Stimulated activated CD8-positive, alpha-beta memory T cell treated with anti-CD3 and anti-CD28 coated beads, Interleukin-12 subunit alpha, Interleukin-12 subunit beta, amount 100 ng/mL, for 4 hours (primary cell): ENCODE results near the gene PTPN22.

Experiments
- DNase-seq: peaks from one replicate; pipeline ENCODE4 v3.0.0-alpha.2; 2020; ENCODE audit warnings: low read depth

Gene PTPN22

DNA sequence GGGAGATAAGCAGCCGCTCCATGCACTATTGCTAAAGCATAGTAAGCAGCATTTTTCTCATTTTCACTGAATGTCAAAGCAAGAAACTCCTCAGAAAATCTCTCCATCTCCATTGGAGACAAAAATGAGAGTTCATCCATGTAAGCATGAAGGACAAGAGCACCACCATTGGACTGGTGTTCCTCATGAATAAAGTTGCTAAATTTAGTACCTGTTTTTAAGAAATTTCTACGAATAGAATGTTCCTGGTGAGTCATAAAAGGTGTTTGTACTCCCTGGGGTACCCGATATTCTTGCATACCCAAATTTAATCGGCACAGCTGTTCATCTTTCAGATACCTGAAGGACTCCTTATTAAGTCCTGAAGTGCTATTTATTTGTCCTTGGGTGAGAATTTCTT lies 74.0 kb downstream of the PTPN22 start:
- DNase-seq, result no peak

DNA sequence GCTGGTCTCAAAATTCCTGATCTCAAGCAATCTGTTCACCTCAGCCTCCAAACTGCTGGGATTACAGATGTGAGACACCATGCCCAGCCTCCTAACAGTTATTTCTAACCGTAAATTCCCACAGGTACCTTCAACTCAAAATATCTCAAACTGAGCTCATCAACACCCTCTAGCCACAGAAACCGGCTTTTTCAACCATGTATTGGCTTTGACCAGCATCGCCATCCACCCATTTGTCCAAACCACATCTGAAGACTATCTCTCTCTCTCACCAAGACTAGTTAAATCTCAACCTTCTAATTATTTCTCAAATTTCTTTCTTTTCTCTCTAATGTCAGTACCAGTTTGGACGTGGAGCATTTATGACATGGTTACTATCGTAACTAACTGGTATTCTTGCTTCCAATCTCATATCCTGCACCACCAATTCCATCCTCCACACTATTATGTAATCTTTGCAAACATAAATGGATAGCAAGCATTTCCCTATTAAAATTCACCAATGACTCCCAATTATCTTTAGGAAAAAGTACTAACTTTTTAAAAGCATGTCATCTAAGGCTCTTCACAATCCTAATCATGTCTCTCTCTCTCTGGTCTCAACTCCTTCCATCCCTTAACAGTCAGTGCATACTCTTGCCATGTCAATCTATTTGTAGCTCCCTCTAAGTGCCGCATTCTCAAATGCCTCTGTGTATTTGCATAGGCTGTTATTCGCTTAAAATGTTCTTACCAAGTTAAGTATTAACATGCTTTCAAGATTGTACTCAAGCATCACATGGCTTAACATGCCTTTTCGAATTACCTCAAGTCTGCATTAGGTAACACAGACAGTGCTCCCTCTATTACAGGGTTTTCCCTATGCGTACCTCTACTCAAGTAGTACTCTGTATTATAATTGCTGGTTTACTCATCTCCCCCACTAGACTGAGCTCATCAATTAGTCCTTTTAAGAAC lies 77.4 kb downstream of the PTPN22 start:
- no peak for DNase-seq

DNA sequence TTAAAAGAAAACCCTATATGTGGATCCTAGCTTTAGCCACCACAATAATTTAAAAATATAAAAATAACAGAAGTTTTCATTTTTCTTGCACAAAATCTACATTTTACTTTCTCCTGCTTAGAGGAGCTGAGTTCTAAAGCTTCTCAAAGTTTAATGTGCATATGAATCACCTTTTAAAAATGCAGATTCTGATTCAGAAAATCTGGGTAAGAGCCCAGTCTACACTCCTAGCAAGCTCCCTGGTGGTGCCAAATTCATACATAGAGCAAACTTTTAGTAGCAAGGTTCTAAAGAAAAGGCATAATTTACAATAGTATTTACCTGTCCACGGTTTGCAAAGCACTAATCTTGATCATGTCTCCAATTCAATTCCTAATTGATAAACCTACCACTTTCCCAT lies 78.5 kb downstream of the PTPN22 start:
- DNase-seq, result no peak

- no peak for DNase-seq
Measured at GRCh38 chr1:113792471-113792870, 79.0 kb downstream of the PTPN22 start.

GRCh38 chr1:113788802-113789201 lies 82.7 kb downstream of the PTPN22 start:
- DNase-seq, result no peak

DNA sequence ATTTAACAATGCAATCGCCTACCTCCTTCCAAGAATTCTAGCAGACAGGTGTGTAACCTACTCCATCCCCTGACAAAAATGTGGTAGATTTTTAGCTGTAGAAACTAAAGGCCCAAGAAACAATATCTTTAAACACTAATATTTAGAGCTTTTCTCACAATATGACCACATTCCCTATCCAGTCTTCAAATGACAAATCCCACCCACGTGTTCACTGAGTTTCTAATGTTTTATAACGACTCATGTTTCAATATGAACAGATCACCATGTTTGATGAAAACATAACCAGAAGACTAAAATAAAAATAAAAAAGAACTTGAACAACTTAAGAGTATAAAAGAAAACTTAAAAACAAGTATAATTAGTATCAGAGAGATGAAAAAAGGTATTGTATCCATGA lies 83.8 kb downstream of the PTPN22 start:
- DNase-seq, result no peak

DNA sequence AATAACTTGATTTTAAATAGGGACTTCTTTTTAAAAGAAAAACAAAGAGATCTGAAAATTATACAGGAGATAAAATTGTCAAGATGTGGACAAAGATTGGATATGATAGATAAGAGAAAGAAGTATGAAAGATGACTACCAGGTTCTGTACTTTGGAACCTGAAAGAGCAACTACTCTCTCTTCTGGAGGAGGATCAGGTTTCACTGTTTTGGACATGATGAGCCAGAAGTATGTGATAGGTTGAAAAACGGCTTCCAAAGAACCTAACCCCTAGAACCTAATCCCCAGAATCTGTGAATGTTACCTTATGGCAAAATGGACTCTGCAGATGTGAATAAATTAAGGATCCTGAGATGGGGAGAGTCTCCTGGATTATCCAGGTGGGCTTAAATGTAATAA lies 85.4 kb downstream of the PTPN22 start:
- DNase-seq, result no peak

DNA sequence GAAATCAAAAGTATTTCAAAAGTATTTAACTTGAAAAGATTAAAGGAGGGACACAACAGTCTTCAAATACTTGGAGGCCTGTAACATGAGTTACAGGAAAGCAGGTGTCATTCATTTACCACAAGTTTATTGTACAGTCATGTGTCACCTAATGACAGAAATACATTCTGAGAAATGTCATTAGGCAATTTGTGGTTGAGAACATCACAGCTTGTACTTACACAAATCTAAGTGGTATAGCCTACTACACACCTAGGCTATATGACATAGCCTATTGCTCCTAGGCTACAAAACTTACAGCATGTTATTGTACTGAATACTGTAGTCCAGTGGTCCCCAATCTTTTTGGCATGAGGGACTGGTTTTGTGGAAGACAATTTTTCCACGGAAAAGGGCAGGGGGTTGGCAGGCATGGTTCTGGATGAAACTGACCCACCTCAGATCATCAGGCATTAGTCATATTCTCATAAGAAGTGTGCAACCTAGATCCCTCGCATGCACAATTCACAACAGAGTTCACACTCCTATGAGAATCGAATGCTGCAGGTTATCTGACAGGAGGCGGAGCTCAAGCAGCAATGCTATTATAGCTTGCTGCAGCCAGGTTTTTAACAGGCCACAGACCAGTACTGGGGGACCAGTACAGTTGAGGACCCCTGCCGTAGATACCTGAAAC lies 87.3 kb downstream of the PTPN22 start:
- no peak for DNase-seq

DNA sequence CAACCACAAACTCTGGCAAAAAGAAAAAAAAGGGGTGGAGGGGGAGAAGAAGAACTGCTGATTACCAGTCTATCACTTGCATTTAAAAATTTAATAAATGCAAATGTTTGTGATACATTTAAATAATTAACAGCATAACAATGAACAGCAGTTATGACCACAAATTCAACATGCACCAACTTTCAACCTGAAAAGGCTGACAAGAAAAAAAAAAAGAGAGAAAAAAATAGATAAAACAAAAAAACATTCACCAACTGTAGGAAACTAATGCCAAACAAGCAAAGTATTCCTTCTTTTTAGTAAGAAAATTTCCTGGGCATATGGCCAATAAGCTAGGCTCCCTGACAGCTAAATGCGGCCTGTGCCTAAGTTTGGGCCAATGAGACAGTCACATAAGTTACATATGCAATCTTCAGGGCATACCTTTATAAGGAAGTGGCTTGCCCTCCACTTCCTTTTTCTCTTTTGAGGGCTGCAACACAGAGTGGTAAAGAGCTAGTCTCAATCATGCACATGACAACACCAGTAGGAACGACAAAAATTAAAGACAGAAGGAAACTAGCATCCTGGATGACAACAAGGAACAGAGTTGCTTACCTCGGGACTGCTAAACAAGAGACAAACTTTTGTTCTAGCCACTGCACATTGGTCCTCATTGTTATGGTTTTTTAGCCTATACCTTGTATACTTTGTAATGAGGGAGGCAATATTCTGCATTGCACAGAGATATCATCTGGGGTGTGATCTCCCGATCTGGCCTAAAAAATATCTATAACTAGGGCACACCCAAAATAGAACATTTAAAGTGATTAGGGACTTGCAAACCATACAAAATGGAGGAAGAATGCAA lies 88.0 kb downstream of the PTPN22 start:
- DNase-seq, result no peak

GRCh38 chr1:113782406-113782805 lies 89.1 kb downstream of the PTPN22 start:
- DNase-seq, result no peak

- DNase-seq, result no peak
Measured at GRCh38 chr1:113780374-113781146, 91.0 kb downstream of the PTPN22 start.

- no peak for DNase-seq
Measured at GRCh38 chr1:113779542-113779941, 92.0 kb downstream of the PTPN22 start.

DNA sequence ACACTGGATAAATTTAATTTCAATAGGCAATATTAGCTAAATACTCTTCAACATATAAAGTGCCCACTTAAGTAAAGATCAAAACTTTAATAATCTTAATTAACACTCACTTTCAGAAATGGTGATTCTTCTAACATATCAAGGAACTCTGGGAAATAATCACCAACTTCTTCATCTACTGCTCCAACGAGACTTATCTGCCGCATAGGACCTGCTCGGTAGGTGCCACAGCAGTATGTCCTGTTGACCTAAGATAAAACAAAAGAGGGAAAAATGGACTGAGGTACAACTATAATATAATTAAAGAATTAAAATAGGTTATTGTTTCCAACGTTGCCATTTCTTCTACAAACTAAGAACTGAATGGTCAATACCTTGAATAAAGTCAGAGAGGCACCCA lies 94.0 kb downstream of the PTPN22 start:
- no peak for DNase-seq

GRCh38 chr1:113770031-113770430 lies 101.5 kb downstream of the PTPN22 start:
- DNase-seq, result no peak

DNA sequence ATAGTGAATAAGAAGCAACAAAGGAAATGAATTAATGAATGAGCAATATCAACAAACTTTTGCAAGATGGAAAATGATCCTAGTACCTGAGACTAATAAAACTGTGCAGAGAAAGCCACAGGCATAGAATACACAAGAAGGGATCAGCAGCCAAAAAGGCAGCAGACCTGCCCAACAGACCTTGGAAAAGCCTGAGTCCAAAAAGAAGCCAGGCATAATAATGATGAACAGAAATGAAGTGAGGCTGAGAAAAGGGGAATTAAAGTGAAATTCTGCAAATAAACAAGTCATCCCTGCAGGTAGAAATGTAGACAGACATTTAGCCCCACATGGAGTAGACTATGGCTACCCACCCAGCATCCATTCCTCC lies 101.9 kb downstream of the PTPN22 start:
- no peak for DNase-seq

DNA sequence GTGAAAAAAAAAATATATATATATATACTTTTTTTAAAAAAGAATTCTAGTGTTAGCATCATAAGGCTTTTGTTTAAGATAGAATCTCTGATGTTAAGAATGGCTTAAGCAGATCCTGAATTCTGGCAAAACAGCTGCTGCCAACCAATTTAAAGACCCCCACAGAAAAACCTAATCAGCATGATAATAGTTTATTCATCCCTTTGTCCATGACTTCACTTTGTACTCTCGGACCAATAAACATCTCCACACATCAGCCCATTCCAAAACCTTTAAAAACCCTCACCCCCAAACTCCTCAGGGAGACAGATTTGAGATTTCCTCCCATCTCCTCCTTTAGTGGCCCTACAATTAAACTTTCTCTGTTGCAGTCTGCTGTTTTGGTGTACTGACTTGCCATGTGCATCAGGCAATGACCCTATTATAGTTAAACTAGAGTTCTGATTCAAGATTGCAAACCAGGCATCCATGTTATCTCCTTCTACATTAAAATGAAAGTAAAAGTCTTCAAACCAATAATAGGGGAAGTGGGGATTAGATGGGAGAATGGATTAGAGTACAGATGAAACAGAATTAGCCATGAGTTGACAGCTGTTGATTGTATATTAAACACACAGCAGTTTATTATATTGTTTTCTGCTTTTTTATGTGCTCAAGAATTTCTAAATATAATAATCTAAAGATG lies 102.5 kb downstream of the PTPN22 start:
- no peak for DNase-seq

DNA sequence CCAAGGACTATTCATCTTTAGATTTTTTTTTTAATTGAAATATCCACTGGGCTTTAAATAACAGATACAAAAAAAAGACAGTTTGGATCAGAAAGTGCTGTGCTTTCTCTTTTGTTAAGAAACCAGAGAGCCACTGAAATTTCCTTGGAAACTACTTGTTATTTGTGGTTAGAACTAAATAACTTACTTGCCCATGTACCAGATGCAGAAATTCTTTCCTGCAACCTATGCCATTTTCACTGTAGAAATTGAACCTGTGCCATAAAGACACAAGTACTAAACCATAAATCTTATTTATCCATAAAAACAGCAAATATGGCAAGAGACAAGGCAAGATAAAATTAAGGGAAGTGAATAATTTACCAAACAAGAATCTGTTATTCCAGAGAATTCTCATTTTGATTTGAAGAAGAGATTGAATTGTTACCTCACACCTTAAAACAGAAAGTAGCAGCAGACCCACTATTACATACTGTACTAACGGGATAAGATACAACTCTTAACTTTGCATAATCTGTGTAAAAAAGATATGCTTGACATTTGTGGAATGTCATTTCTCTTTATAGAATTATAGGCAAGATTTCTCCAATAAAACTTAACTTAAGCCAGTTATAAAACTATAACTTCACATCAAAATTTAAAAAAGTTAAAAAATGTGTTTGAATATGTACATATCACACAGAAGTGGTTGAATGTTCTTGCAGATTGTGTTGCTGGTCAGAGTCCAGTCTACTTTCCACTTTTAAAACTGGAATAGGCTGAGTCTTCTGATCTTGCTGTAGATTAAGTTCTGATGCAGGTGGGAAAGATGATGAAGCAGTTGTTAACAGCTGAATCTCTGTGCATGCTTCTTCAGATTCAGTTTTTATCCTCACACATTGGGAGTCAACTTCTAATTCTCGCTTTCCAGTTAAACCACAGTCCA lies 105.9 kb downstream of the PTPN22 start:
- DNase-seq, result no peak
